GM23338 (cell line): Measurements from ENCODE around the gene CEP135. TPM values are rescaled to one million over a fixed set of nuclear protein-coding genes. Genes with fewer than 3 reads are reported as not detected.

ENCODE experiments used
- ATAC-seq: fragments of 200-7000 bp; cut with Tn5 transposase; 3 replicates; pipeline ENCODE4 v1.9.1; 2020
- DNase-seq: peaks from one replicate; pipeline ENCODE4 v3.0.0-alpha.2; 2015; ENCODE audit warnings: low spot score
- H2AFZ ChIP-seq: fragments of 200-600 bp; sonication (generic); 2 replicates; pipeline ENCODE4 v1.8.0; 2016; ENCODE audit warnings: antibody characterized with exemption, mild to moderate bottlenecking, moderate library complexity
- H3F3A ChIP-seq: fragments of 200-600 bp; sonication (generic); replicated peaks from 2 replicates; pipeline ENCODE4 v1.8.0; 2017; ENCODE audit warnings: antibody characterized with exemption, mixed run types, low read depth
- H3K27ac ChIP-seq: fragments of 200-600 bp; sonication (generic); 2 replicates; pipeline ENCODE4 v1.6.1; 2016; ENCODE audit warnings: low read depth
- H3K27me3 ChIP-seq: fragments of 200-600 bp; sonication (generic); 2 replicates; pipeline ENCODE4 v1.8.0; 2016; ENCODE audit warnings: mild to moderate bottlenecking, mixed run types, moderate library complexity; ENCODE audit not compliant: insufficient read depth
- H3K36me3 ChIP-seq: fragments of 200-600 bp; sonication (generic); 2 replicates; pipeline ENCODE4 v1.8.0; 2016; ENCODE audit warnings: mild to moderate bottlenecking; ENCODE audit not compliant: insufficient read depth
- H3K4me1 ChIP-seq: fragments of 200-600 bp; sonication (generic); 2 replicates; pipeline ENCODE4 v1.8.0; 2016; ENCODE audit warnings: mild to moderate bottlenecking, moderate library complexity; ENCODE audit not compliant: insufficient read depth
- H3K4me2 ChIP-seq: fragments of 200-600 bp; sonication (generic); 2 replicates; pipeline ENCODE4 v1.7.1; 2017; ENCODE audit warnings: mixed run types
- H3K4me3 ChIP-seq: fragments of 200-600 bp; sonication (generic); 2 replicates; pipeline ENCODE4 v1.6.1; 2016; ENCODE audit warnings: mixed run types
- H3K79me2 ChIP-seq: fragments of 200-600 bp; sonication (generic); replicated peaks from 2 replicates; pipeline ENCODE4 v1.8.0; 2017; ENCODE audit warnings: mild to moderate bottlenecking; ENCODE audit not compliant: insufficient read depth
- H3K9me2 ChIP-seq: fragments of 200-600 bp; sonication (generic); 2 replicates; pipeline ENCODE4 v1.8.0; 2017; ENCODE audit not compliant: insufficient read depth
- H4K20me1 ChIP-seq: fragments of 200-600 bp; sonication (generic); replicated peaks from 2 replicates; pipeline ENCODE4 v1.8.0; 2017; ENCODE audit warnings: mild to moderate bottlenecking; ENCODE audit not compliant: insufficient read depth
- H3K27ac Mint-ChIP-seq: 2 replicates; pipeline ENCODE4 v1.8.0; 2020; ENCODE audit warnings: inconsistent platforms, mild to moderate bottlenecking, moderate library complexity, mixed read lengths
- H3K27me3 Mint-ChIP-seq: 3 replicates; pipeline ENCODE4 v1.8.0; 2022; ENCODE audit warnings: low read depth, mild to moderate bottlenecking, moderate library complexity, mixed read lengths, inconsistent platforms; ENCODE audit not compliant: insufficient read depth, poor library complexity
- H3K36me3 Mint-ChIP-seq: 3 replicates; pipeline ENCODE4 v1.8.0; 2021; ENCODE audit warnings: low read depth, mild to moderate bottlenecking, inconsistent platforms, moderate library complexity, mixed read lengths
- H3K4me1 Mint-ChIP-seq: 3 replicates; pipeline ENCODE4 v1.8.0; 2020; ENCODE audit warnings: mild to moderate bottlenecking, inconsistent platforms, mixed read lengths
- H3K4me3 Mint-ChIP-seq: 3 replicates; pipeline ENCODE4 v1.8.0; 2021; ENCODE audit warnings: moderate library complexity, mild to moderate bottlenecking, inconsistent platforms, mixed read lengths
- H3K9me3 Mint-ChIP-seq: 3 replicates; pipeline ENCODE4 v1.8.0; 2020; ENCODE audit warnings: moderate library complexity, mild to moderate bottlenecking, inconsistent platforms, mixed read lengths
- CREB1 ChIP-seq: fragments of 250-450 bp; sonication (Bioruptor Pico); IDR thresholded peaks from 2 replicates; pipeline ENCODE4 v1.5.0; 2020; ENCODE audit warnings: low read depth, mild to moderate bottlenecking, moderate library complexity
- CTCF ChIP-seq, 2 experiments: fragments of 200-600 bp in 1 of 2; sonication (generic) in 1 of 2; conservative IDR thresholded peaks; 2 replicates each; pipeline versions ENCODE4 v1.5.1 to v1.6.1; 2016 to 2017; ENCODE audit warnings: antibody characterized with exemption in 2 of 2, low read depth in 2 of 2, mild to moderate bottlenecking in 2 of 2, moderate library complexity in 1 of 2
- EZH2 ChIP-seq: fragments of 200-600 bp; sonication (generic); IDR thresholded peaks from one replicate; pipeline ENCODE4 v1.8.0; 2017; ENCODE audit warnings: antibody characterized with exemption, mild to moderate bottlenecking, low read depth; ENCODE audit not compliant: unreplicated experiment
- EZH2phosphoT487 ChIP-seq: fragments of 200-600 bp; sonication (generic); IDR thresholded peaks from one replicate; pipeline ENCODE4 v1.8.1; 2018; ENCODE audit warnings: antibody characterized with exemption; ENCODE audit not compliant: unreplicated experiment
- JUNB ChIP-seq: IDR thresholded peaks from one replicate; pipeline ENCODE4 v1.6.1; 2016; ENCODE audit warnings: antibody characterized with exemption; ENCODE audit not compliant: unreplicated experiment
- NANOG ChIP-seq: IDR thresholded peaks from 2 replicates; pipeline ENCODE4 v1.6.1; 2016; ENCODE audit warnings: antibody characterized with exemption, borderline replicate concordance
- POLR2AphosphoS5 ChIP-seq: IDR thresholded peaks from 2 replicates; pipeline ENCODE4 v1.6.1; 2016; ENCODE audit warnings: antibody characterized with exemption, low read depth
- REST ChIP-seq: IDR thresholded peaks from one replicate; pipeline ENCODE4 v1.6.1; 2018; ENCODE audit warnings: antibody characterized with exemption; ENCODE audit not compliant: unreplicated experiment
- ZNF114 ChIP-seq: fragments of 250-450 bp; sonication (Bioruptor Pico); IDR thresholded peaks from 2 replicates; pipeline ENCODE4 v1.5.0; 2020; ENCODE audit warnings: mild to moderate bottlenecking, moderate library complexity
- ZNF331 ChIP-seq: fragments of 250-450 bp; sonication (Bioruptor Pico); IDR thresholded peaks from 2 replicates; pipeline ENCODE4 v1.5.0; 2020; ENCODE audit warnings: low read depth, mild to moderate bottlenecking, moderate library complexity
- polyA plus RNA-seq: library from polyadenylated mRNA; unstranded; fragments of >200 nt; fragmentation: Nextera tagmentation; extraction: Ambion mirVana; gene quantifications from 2 replicates; pipeline ENCODE4 v1.2.1, GENCODE V29; 2016
- total RNA-seq: library from RNA; depleted of rRNA; stranded (reverse); fragments of >200 nt; shearing (Covaris generic); gene quantifications from 2 replicates; pipeline ENCODE4 v1.2.3, GENCODE V29; 2014

The CEP135 gene
- total and polyA plus RNA-seq, 2 experiments from 2014 or later: 11.8 to 15.7 TPM

- Histone ChIP-seq H3K4me3 (no peak overlapping the region), H4K20me1 (no peaks in the 10 kb centered on the region; the same call in 1 of the 2 replicates), H3K9me2 (no peaks in the 10 kb centered on the region), H2AFZ (no peak overlapping the region), H3K79me2 (peaks cover 26% of the 10 kb centered on the region), H3K4me1 (peaks cover 26% of the 10 kb centered on the region), H3K36me3 (peaks cover 7% of the 10 kb centered on the region), H3K27ac (no peak overlapping the region), H3K4me2 (no peak overlapping the region), H3F3A (peaks cover 6% of the 10 kb centered on the region), H3K27me3 (no peaks in the 10 kb centered on the region)
- peaks cover 3% of the 10 kb centered on the region for H3K27me3 Mint-ChIP-seq
- peaks cover 23% of the 10 kb centered on the region for H3K36me3 Mint-ChIP-seq
- TF ChIP-seq REST (no peak), NANOG (no peak), CREB1 (no peak), CTCF (conservative IDR thresholded peaks at IDR 0.05; ENCODE audit: low read depth in 2 of 2) (no peak), JUNB (no peak), EZH2 (no peak)
- ATAC-seq (no peak), DNase-seq (no peak)
- no peak overlapping the region for H3K27ac Mint-ChIP-seq
- peaks cover 24% of the 10 kb centered on the region for H3K4me1 Mint-ChIP-seq
- no peak overlapping the region for H3K4me3 Mint-ChIP-seq
- H3K9me3 Mint-ChIP-seq: no peaks in the 10 kb centered on the region
These were observed 2.6 kb downstream of the CEP135 start for GRCh38 chr4:55951191-55951922.

- Mint-ChIP-seq H3K27ac (no peak overlapping the region), H3K36me3 (peaks cover 39% of the 10 kb centered on the region; the same call in 2 of the 3 replicates), H3K4me3 (no peak overlapping the region), H3K27me3 (peaks cover 3% of the 10 kb centered on the region), H3K4me1 (peaks cover 2% of the 10 kb centered on the region; the same call in 2 of the 3 replicates), H3K9me3 (no peaks in the 10 kb centered on the region)
- DNase-seq: no peak
- Histone ChIP-seq H3K27ac (no peak overlapping the region), H3K9me2 (no peaks in the 10 kb centered on the region), H3K36me3 (peaks cover 7% of the 10 kb centered on the region), H3F3A (no peaks in the 10 kb centered on the region), H4K20me1 (no peaks in the 10 kb centered on the region; the same call in 1 of the 2 replicates), H3K4me3 (no peak overlapping the region), H3K4me1 (no peaks in the 10 kb centered on the region), H3K79me2 (peaks cover 17% of the 10 kb centered on the region), H2AFZ (no peak overlapping the region), H3K27me3 (no peaks in the 10 kb centered on the region), H3K4me2 (no peak overlapping the region)
- no peak for ATAC-seq
- no peak for TF ChIP-seq REST
- TF ChIP-seq CTCF (conservative IDR thresholded peaks at IDR 0.05; ENCODE audit: low read depth in 2 of 2): no peak
- TF ChIP-seq EZH2: no peak
- TF ChIP-seq JUNB: no peak
- no peak for TF ChIP-seq ZNF114
- TF ChIP-seq NANOG: no peak
- no peak for TF ChIP-seq POLR2AphosphoS5
- no peak for TF ChIP-seq ZNF331 (CRISPR knock-in tag)
- TF ChIP-seq EZH2phosphoT487: no peak
These were observed 7.0 kb downstream of the CEP135 start for GRCh38 chr4:55955710-55956109.
